ENCODE results near the gene COG5.
"Not testable (repeated sequence)": the region's sequence is repeated elsewhere in the genome, so short reads cannot be mapped to it uniquely, and the experiment has no call there.

COG5 gene

GRCh38 chr7:107544848-107545591 lies 18.7 kb downstream of the COG5 start:
- no peak for TF ChIP-seq CTCF (IDR thresholded peaks at IDR 0.05; ENCODE audit: control insufficient read depth, extremely low read depth, insufficient read depth)
- DNase-seq (ENCODE audit: low read depth) = no peak
- no peak overlapping the region for H3K4me3 ChIP-seq (ENCODE audit: low read depth, low read length)

GRCh38 chr7:107543338-107543993 lies 20.3 kb downstream of the COG5 start:
- H3K4me3 ChIP-seq (ENCODE audit: low read depth, low read length) = no peak overlapping the region
- DNase-seq (ENCODE audit: low read depth) = no peak
- no peak for TF ChIP-seq CTCF (IDR thresholded peaks at IDR 0.05; ENCODE audit: control insufficient read depth, extremely low read depth, insufficient read depth)

- no peak for TF ChIP-seq CTCF (IDR thresholded peaks at IDR 0.05; ENCODE audit: control insufficient read depth, extremely low read depth, insufficient read depth)
- H3K4me3 ChIP-seq (ENCODE audit: low read depth, low read length) = no peak overlapping the region
- no peak for DNase-seq (ENCODE audit: low read depth)
These were observed 25.7 kb downstream of the COG5 start for GRCh38 chr7:107538001-107538400.

- not testable (repeated sequence) for DNase-seq (ENCODE audit: low read depth); H3K4me3 ChIP-seq (ENCODE audit: low read depth, low read length)
These were observed 26.5 kb downstream of the COG5 start for GRCh38 chr7:107537228-107537627.

GRCh38 chr7:107534139-107534538 lies 29.6 kb downstream of the COG5 start:
- H3K4me3 ChIP-seq (ENCODE audit: low read depth, low read length) = no peak overlapping the region
- TF ChIP-seq CTCF (IDR thresholded peaks at IDR 0.05; ENCODE audit: control insufficient read depth, extremely low read depth, insufficient read depth) = no peak
- DNase-seq (ENCODE audit: low read depth) = no peak

GRCh38 chr7:107530751-107531150 lies 33.0 kb downstream of the COG5 start:
- TF ChIP-seq CTCF (IDR thresholded peaks at IDR 0.05; ENCODE audit: control insufficient read depth, extremely low read depth, insufficient read depth) = no peak
- DNase-seq (ENCODE audit: low read depth) = no peak

GRCh38 chr7:107528461-107528860 lies 35.3 kb downstream of the COG5 start:
- DNase-seq (ENCODE audit: low read depth) = no peak
- TF ChIP-seq CTCF (IDR thresholded peaks at IDR 0.05; ENCODE audit: control insufficient read depth, extremely low read depth, insufficient read depth) = no peak
- H3K4me3 ChIP-seq (ENCODE audit: low read depth, low read length) = no peak overlapping the region

More at GRCh38 chr7:107530751-107531150, 33.0 kb downstream of the COG5 start:
- no peak overlapping the region for H3K4me3 ChIP-seq (ENCODE audit: low read depth, low read length)
